ENCODE results near the gene SERPINB3. TPM values are rescaled to one million over a fixed set of nuclear protein-coding genes. Genes with fewer than 3 reads are reported as not detected.

Gene SERPINB3
- total RNA-seq = not detected in 2 replicates

GRCh38 chr18:63661750-63662149, at the start of gene SERPINB3:
Gene SERPINB3 (minus strand): TSS chr18:63661893. CDS start chr18:63661216, 677 bp downstream.

GRCh38 chr18:63702660-63703059, 41.0 kb upstream of the SERPINB3 start, which contains the start of gene SERPINB11:
Gene SERPINB11 (plus strand): TSS chr18:63702960. CDS start chr18:63710194, 7,234 bp downstream.

GRCh38 chr18:63644142-63644541, 17.6 kb downstream of the SERPINB3 start, which contains the start of gene SERPINB4:
Gene SERPINB4 (minus strand): TSS chr18:63644256. CDS start chr18:63643577, 679 bp downstream.

Other genes with a start within 250 kb of the SERPINB3 start
- 25.5 and 29.3 TPM in 2 replicates for gene VPS4B, start 239.4 kb downstream of the SERPINB3 start, total RNA-seq
- gene SERPINB5, start 184.9 kb downstream of the SERPINB3 start, total RNA-seq = not detected in 2 replicates
- gene SERPINB12, start 119.5 kb downstream of the SERPINB3 start, total RNA-seq = not detected in 2 replicates
- not detected in 2 replicates for gene SERPINB13, start 74.5 kb downstream of the SERPINB3 start, total RNA-seq
- not detected in 2 replicates for gene SERPINB4, start 17.6 kb downstream of the SERPINB3 start, total RNA-seq
- not detected in 2 replicates for gene SERPINB11, start 41.1 kb upstream of the SERPINB3 start, total RNA-seq
- gene SERPINB7, start 113.5 kb upstream of the SERPINB3 start, total RNA-seq = not detected in 2 replicates
- not detected in 2 replicates for gene SERPINB2, start 225.8 kb upstream of the SERPINB3 start, total RNA-seq
- not detected in 2 replicates for gene SERPINB10, start 246.1 kb upstream of the SERPINB3 start, total RNA-seq